ENCODE data around the gene NOC2L.

The NOC2L gene

DNA sequence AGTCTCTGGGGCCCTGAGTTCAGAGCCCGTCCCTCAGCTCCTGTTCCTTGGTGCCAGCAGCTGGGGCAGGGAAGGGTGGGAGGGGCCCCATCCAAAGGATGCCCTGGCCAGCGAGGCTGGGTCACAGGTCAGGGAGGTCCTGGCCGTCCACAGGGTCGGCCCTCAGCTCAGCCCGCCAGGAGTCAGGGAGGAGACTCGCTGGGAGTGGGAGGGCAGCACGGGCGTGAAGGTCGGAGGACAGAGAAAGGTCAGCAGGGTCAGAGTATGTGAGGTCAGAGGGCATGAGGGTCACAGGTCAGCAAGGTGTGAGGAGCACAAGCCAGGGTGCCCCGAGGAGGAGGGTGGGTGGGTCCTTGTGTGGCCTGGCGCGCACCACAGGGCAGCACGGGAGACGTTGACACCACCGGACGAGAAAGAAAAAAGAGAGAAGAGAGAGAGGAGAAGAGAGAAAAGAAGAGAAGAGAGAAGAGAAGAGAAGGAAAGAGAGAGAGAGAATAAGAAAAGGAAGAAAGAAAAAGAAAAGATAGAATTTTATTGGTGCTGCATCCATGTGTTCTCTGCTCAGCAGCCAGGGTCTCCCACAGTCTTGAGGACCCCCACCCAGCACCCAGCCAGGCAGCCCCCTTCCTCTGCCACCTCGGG, 15.8 kb upstream of the NOC2L start:
- no peak for DNase-seq (ENCODE audit: low read depth in 2 of 2)

DNA sequence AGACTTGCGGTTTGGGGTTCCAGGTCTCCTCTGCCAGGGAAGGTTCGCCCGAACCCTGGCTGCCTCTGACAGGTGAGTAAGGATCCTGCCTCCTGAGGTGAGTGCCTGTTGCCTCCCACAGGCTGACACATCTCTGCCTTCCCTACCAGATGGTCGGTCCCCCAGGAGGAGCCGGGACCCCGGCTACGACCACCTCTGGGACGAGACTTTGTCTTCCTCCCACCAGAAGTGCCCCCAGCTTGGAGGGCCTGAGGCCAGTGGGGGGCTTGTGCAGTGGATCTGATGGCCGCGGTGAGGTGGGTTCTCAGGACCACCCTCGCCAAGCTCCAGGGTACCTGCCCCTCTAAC, 15.2 kb upstream of the NOC2L start:
- DNase-seq (ENCODE audit: low read depth in 2 of 2), result no peak

- DNase-seq (ENCODE audit: low read depth in 2 of 2), result no peak
Observed at GRCh38 chr1:973459-974292, 14.6 kb upstream of the NOC2L start.

GRCh38 chr1:972726-973458, 13.8 kb upstream of the NOC2L start:
- no peak for DNase-seq (ENCODE audit: low read depth in 2 of 2)

DNA sequence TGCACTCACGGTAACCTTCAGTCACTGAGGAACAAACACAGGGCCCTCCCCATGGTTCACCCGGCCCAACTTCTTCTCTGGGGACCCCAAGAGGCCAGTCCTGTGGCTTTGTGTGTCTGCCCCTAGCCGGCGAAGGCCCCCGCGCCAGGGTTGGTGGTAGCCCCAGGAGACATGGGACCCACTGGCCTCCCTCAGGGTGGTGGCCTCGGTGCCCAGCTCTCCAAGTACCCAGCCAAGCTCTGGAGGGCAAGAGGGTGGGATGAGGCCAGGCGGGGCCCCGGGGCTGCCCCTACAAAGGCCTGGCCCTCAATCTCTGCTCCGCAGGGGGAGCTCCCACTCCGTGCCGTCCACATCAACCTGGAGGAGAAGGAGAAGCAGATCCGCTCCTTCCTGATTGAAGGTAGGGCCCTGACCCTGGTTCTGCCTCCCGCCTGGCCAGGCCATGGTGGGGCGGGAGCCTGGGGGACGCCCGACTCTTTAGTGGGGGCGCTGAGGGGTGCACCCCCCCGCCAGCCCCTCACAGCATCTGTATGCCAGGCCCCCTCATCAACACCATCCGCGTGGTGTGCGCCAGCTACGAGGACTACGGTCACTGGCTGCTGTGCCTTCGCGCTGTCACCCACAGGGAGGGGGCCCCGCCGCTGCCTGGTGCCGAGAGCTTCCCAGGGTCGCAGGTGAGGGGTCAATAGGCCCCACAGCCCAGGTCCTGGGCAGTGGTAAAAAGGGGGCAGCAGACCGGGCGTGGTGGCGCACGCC, 12.9 kb upstream of the NOC2L start:
- DNase-seq (ENCODE audit: low read depth in 2 of 2), result no peak

DNA sequence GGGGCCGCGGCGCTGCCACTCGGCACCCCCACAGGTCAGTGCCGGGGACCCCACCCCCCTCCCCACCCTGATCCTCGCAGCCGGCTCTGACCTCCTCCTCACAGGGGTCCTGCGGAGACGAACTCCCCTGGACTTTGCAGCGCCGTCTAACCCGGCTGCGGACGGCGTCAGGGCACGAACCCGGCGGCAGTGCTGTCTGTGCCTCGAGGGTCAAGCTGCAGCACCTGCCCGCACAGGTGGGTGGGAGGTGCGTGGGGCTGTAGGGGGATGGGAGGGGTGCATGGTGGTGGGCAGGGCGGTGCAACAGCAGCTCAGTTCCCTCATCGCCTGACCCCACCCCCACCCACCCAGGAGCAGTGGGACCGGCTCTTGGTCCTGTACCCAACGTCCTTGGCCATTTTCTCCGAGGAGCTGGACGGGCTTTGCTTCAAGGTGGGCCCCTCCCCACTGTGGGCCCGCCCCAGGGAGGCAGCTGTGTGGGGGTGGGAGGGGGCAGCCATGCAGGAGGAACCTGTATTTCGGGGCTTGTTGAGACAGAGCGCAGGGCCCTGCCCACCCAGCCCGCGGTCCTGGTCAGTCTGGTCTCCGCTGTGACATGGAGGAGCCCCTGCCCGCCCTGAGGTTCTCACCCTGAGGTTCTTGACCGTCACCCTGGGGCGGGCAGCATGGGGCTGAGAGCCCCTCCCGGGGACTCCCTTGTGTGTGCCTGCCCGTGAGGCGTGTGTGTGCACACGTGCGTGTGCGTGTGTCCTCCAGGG, 12.1 kb upstream of the NOC2L start:
- no peak for DNase-seq (ENCODE audit: low read depth in 2 of 2)

DNA sequence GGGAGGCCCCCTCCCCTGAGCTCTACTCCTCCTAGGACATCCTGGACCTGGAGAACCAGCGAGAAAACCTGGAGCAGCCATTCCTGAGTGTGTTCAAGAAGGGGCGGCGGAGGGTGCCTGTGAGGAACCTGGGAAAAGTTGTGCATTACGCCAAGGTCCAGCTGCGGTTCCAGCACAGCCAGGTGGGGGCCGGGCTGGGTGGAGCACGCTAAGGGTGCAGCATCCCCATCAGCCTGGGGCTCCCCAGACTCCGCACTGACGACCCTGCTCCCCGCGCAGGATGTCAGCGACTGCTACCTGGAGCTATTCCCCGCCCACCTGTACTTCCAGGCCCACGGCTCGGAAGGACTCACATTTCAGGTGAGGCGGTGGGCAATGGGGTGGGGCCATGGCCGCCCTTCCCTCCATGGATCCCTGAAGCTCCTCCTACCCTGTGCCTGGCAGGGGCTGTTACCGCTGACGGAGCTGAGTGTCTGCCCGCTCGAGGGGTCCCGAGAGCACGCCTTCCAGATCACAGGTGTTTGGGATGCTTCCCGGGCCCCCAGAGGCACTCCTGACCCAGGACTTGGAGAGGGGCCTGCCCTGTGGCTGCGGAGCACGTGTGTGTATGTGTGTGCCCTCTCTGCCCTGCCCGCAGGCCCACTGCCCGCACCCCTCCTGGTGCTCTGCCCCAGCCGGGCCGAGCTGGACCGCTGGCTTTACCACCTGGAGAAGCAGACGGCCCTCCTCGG, 11.4 kb upstream of the NOC2L start:
- no peak for DNase-seq (ENCODE audit: low read depth in 2 of 2)

GRCh38 chr1:969260-969855, 10.3 kb upstream of the NOC2L start:
- no peak for DNase-seq (ENCODE audit: low read depth in 2 of 2)

DNA sequence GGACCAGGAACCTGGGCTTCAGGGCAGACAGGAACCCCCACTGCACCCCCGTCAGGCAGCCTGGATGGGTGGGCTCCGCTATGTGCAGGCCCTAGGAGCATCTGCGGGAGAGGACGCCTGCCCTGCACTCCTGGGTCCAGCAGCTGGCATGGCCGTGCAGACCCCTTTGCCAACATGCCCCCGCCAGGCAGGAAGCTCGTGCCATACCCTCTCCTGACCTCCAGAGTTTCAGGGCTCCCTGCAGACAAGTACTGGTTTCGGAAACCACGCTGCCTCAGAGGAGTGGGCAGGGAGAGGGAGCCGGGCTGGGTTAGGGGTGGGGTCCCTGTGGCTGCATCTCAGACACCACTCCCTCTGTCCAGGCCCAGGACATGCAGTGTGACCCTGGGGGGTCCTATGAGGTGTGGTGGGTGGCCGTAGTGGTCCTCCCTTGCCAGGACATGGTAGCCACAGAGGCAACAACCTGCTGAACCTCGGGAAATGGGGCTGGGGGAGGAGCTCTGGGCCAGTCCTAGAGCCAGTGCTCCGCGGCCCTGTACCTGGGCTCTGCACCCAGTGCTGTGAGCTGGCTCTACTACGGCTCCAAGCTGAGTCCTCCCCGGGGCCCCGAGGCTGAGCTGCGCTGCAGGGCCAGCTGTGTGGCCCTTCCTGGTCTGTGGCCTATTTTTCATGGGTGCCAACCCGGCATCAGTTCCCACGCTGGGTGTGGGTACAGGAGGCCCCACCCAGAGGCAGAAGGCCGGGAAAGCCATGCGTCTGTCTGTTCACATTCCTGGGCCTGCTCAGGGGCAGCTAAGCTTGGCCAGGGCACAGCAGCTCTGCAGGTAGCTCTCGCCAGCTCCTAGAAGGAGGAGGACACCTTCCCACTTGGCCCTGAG, 8.6 kb upstream of the NOC2L start:
- no peak for DNase-seq (ENCODE audit: low read depth in 2 of 2)

DNA sequence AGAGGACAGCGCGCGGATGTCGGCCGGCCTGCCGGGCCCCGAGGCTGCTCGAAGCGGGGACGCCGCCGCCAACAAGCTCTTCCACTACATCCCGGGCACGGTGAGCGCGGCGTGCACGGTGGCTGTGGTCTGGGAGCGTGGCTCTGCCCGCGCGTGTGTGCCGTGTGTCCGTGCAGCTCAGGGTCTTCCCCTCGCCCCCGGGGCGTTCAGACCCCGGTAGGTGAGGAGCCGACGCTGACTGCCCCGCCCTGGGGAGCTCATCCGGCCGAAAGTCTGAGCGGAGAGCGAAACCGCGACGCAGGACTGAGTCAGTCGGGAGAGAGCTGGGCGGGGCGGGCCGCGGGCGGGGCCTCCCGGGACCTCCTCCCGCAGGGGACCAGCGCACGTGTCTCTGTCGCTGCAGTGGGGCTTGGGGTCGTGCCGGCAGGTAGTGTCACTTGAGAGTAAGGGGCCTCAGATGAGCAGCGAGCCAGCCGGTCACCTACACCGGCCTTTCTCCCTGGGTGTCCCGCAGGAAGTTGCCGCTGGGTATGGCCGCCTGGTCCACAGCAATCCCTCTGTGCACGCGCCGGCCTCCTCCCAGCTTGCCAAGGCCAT, 7.7 kb upstream of the NOC2L start:
- DNase-seq (ENCODE audit: low read depth in 2 of 2), result no peak

DNA sequence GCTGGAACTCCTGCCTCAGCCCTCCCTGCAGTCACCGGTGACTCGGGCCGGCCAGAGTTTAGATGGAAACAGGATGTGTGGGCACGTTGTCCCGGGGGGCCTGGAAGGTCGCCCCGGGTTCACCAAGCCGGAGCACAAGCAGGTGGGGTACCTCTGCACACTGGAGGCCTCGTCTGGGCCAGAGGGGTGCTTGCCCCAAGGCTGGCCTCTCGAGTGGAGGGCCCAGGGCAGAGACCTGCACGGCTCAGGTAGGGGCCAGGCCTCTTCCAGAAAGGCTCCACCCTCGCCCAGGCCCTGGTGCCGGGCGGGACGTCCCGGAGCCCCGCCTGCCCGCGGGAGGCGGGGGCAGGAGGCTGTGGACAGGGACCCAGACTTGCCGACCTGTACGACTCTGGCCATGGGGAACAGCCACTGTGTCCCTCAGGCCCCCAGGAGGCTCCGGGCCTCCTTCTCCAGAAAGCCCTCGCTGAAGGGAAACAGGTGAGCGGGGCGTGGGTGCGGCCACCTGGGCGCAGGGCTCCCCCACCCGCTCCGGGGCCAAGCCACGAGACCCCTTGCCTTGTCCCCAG, 7.2 kb upstream of the NOC2L start, which contains the start of gene PLEKHN1:
Gene PLEKHN1 (plus strand): TSS at position 348 of the 569 bp plus-strand sequence. CDS start 50 bp downstream, at position 398.
- no peak for DNase-seq (ENCODE audit: low read depth in 2 of 2)

GRCh38 chr1:965526-966134, 6.6 kb upstream of the NOC2L start:
- DNase-seq (ENCODE audit: low read depth in 2 of 2), result no peak

- no peak for DNase-seq (ENCODE audit: low read depth in 2 of 2)
Observed at GRCh38 chr1:964691-965525, 5.9 kb upstream of the NOC2L start.

DNA sequence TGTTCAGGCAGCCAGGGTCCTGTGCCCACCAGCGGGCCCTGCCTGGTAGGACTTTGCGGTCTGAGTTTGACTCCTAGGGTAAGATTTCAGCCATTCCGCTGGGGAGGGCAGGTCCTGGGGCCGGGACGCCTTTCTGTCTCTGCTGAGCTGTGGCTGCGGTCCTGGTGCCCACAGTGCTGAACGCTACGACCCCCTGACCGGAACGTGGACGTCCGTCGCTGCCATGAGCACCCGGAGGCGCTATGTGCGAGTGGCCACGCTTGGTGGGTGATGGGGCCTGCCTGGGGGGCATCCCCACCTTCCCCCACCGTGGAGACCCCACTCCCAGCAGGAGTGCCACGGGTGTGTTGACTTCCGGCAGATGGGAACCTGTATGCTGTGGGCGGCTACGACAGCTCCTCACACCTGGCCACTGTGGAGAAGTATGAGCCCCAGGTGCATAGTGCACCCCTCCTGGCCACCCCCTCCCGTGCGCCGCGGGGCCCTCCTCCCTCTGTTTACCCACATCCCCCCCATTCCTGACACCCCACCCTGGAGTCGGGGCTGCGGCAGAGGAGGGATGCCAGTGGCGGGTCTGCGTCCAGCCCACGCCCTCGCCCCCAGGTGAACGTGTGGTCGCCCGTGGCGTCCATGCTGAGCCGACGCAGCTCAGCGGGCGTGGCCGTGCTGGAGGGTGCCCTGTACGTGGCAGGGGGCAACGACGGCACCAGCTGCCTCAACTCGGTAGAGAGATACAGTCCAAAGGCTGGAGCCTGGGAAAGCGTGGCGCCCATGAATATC, 4.9 kb upstream of the NOC2L start:
- DNase-seq (ENCODE audit: low read depth in 2 of 2), result no peak

DNA sequence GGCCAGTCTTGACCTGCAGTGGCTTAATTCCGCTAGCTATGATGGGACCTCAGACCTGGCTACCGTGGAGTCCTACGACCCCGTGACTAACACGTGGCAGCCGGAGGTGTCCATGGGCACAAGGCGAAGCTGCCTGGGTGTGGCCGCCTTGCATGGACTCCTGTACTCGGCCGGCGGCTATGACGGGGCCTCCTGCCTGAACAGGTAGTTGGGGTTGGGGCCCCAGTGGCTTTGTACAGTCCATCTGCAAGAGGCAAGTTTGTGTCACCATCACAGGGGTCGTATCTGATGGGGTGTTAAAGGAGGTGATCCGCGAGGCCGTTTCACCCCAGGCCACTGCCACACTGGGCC, 4.2 kb upstream of the NOC2L start:
- no peak for DNase-seq (ENCODE audit: low read depth in 2 of 2)
